Panc1 (cell line): ENCODE measurements around the gene MRPL22. TPM values are rescaled to one million over a fixed set of nuclear protein-coding genes. Genes with fewer than 3 reads are reported as not detected.

Source experiments
- ATAC-seq: fragments of 200-7000 bp; cut with Tn5 transposase; 2 replicates; pipeline ENCODE4 v1.9.1; 2020; ENCODE audit warnings: mild to moderate bottlenecking, moderate library complexity
- BruUV-seq: library from RNA; stranded (reverse); fragments of 400-500 nt; replicated peaks from 2 replicates; lab custom pipeline; 2021; lab: Mats Ljungman, UMichigan
- CTCF ChIA-PET: fragments of 300-600 bp; sonication (Branson Sonifier 250); formaldehyde crosslinking; loops from one replicate; lab custom pipeline; 2022; ENCODE audit warnings: antibody characterized with exemption; lab: Charles Lee
- POLR2A ChIA-PET: fragments of 300-600 bp; sonication (Branson Sonifier 250); formaldehyde crosslinking; loops from one replicate; lab custom pipeline; 2022; ENCODE audit warnings: antibody characterized with exemption; lab: Charles Lee
- DNase-seq: peaks from one replicate; pipeline ENCODE4 v3.0.0-alpha.2; 2010; ENCODE audit warnings: low read depth, low spot score
- H3K27ac ChIP-seq: 2 replicates; pipeline ENCODE4 v1.5.1; 2011; ENCODE audit warnings: mild to moderate bottlenecking, low read length, inconsistent platforms
- H3K27me3 ChIP-seq: fragments of 200-500 bp; sonication (Bioruptor generic); 2 replicates; pipeline ENCODE4 v1.6.0; 2014; ENCODE audit warnings: low read length, inconsistent platforms; ENCODE audit not compliant: control insufficient read depth, insufficient read depth
- H3K36me3 ChIP-seq: fragments of 200-500 bp; sonication (Bioruptor generic); 2 replicates; pipeline ENCODE4 v1.5.1; 2014; ENCODE audit warnings: inconsistent platforms, mild to moderate bottlenecking, low read length, moderate library complexity; ENCODE audit not compliant: control insufficient read depth, insufficient read depth
- H3K4me1 ChIP-seq: 2 replicates; pipeline ENCODE4 v1.5.1; 2011; ENCODE audit warnings: inconsistent platforms, mild to moderate bottlenecking, low read length, moderate library complexity; ENCODE audit not compliant: control insufficient read depth, insufficient read depth
- H3K4me3 ChIP-seq, 2 experiments: 2 replicates each; pipeline ENCODE4 v1.5.1; 2011 to 2012; ENCODE audit warnings: low read depth in 2 of 2, low read length in 2 of 2, mild to moderate bottlenecking in 2 of 2, inconsistent platforms in 1 of 2, moderate library complexity in 1 of 2
- H3K9me3 ChIP-seq: fragments of 200-500 bp; sonication (Bioruptor generic); 2 replicates; pipeline ENCODE4 v1.5.1; 2014; ENCODE audit warnings: low read depth, mild to moderate bottlenecking, inconsistent platforms, low read length, moderate library complexity; ENCODE audit not compliant: control insufficient read depth, insufficient read depth
- POLR2AphosphoS5 ChIP-seq: IDR thresholded peaks from 2 replicates; pipeline ENCODE4 v1.6.1; 2012; ENCODE audit warnings: mild to moderate bottlenecking, low read depth, low read length, moderate library complexity
- SIN3A ChIP-seq: IDR thresholded peaks from 2 replicates; pipeline ENCODE4 v1.6.1; 2012; ENCODE audit warnings: low read depth, mild to moderate bottlenecking, low read length, moderate library complexity, borderline replicate concordance; ENCODE audit not compliant: insufficient read depth
- TCF7L2 ChIP-seq: IDR thresholded peaks from 2 replicates; pipeline ENCODE4 v1.6.1; 2011; ENCODE audit warnings: mild to moderate bottlenecking, low read depth, low read length, inconsistent platforms
- in situ Hi-C: cut with HindIII; loops from 2 replicates; pipeline ENCODE4 v1.10.0; 2016; ENCODE audit warnings: low sequenced_read_pairs, low pct_unique_long_range_greater_than_20kb
- intact Hi-C: fragments of 100-400 bp; cut with micrococcal nuclease; formaldehyde crosslinking; loops from one replicate; pipeline ENCODE4 v1.10.0; 2022; ENCODE audit not compliant: unreplicated experiment
- total RNA-seq: library from RNA; stranded (reverse); gene quantifications from one replicate; pipeline ENCODE4 v1.2.1, GENCODE V29; 2021; ENCODE audit not compliant: unreplicated experiment
- TF ChIP-seq, protein P1 (sequence below): fragments of 450-650 bp; IDR thresholded peaks from 2 replicates; pipeline ENCODE4 v1.5.1; 2017; ENCODE audit warnings: mild to moderate bottlenecking
- TF ChIP-seq, protein P2 (sequence below), 2 experiments: IDR thresholded peaks; 2 replicates each; pipeline ENCODE4 v1.6.1; 2011 to 2012; ENCODE audit warnings: low read depth in 2 of 2, control low read depth in 1 of 2, low read length in 1 of 2, mild to moderate bottlenecking in 1 of 2, moderate library complexity in 1 of 2; ENCODE audit not compliant: insufficient read depth in 1 of 2

Gene MRPL22
- total RNA-seq, 1 experiment from 2014 or later = 61.5 TPM

DNA sequence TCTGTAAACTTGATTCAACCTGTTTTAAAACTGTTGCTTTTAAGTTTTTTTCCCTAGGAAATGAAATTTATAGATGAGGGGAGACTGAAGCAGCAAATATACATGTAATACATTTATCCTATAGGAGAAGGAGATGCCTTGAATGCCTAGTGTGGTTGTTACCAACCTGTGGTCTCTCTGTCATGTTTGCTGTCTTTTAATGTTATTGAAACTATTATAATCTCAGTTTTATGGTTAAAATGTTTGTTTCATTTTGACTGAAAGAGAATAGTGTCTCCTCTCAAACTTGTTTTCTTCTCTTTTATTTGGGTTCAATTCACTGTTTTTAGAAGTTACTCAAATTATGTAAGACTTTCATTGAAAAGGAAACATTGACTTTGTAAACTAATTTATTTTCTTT is 15.8 kb downstream of the MRPL22 start:
- DNase-seq = no peak
- POLR2A ChIA-PET = no interaction called here
- Histone ChIP-seq H3K9me3 (no peaks in the 10 kb centered on the region), H3K4me3 (no peak overlapping the region), H3K4me1 (no peaks in the 10 kb centered on the region), H3K36me3 (peaks cover 10% of the 10 kb centered on the region), H3K27me3 (no peaks in the 10 kb centered on the region), H3K27ac (no peak overlapping the region)
- ATAC-seq = no peak
- TF ChIP-seq SIN3A (no peak), TCF7L2 (no peak), POLR2AphosphoS5 (no peak)
- TF ChIP-seq, protein P1, sequence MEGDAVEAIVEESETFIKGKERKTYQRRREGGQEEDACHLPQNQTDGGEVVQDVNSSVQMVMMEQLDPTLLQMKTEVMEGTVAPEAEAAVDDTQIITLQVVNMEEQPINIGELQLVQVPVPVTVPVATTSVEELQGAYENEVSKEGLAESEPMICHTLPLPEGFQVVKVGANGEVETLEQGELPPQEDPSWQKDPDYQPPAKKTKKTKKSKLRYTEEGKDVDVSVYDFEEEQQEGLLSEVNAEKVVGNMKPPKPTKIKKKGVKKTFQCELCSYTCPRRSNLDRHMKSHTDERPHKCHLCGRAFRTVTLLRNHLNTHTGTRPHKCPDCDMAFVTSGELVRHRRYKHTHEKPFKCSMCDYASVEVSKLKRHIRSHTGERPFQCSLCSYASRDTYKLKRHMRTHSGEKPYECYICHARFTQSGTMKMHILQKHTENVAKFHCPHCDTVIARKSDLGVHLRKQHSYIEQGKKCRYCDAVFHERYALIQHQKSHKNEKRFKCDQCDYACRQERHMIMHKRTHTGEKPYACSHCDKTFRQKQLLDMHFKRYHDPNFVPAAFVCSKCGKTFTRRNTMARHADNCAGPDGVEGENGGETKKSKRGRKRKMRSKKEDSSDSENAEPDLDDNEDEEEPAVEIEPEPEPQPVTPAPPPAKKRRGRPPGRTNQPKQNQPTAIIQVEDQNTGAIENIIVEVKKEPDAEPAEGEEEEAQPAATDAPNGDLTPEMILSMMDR = no peak
- TF ChIP-seq, protein P2, sequence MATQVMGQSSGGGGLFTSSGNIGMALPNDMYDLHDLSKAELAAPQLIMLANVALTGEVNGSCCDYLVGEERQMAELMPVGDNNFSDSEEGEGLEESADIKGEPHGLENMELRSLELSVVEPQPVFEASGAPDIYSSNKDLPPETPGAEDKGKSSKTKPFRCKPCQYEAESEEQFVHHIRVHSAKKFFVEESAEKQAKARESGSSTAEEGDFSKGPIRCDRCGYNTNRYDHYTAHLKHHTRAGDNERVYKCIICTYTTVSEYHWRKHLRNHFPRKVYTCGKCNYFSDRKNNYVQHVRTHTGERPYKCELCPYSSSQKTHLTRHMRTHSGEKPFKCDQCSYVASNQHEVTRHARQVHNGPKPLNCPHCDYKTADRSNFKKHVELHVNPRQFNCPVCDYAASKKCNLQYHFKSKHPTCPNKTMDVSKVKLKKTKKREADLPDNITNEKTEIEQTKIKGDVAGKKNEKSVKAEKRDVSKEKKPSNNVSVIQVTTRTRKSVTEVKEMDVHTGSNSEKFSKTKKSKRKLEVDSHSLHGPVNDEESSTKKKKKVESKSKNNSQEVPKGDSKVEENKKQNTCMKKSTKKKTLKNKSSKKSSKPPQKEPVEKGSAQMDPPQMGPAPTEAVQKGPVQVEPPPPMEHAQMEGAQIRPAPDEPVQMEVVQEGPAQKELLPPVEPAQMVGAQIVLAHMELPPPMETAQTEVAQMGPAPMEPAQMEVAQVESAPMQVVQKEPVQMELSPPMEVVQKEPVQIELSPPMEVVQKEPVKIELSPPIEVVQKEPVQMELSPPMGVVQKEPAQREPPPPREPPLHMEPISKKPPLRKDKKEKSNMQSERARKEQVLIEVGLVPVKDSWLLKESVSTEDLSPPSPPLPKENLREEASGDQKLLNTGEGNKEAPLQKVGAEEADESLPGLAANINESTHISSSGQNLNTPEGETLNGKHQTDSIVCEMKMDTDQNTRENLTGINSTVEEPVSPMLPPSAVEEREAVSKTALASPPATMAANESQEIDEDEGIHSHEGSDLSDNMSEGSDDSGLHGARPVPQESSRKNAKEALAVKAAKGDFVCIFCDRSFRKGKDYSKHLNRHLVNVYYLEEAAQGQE (IDR thresholded peaks at IDR 0.05; ENCODE audit: insufficient read depth in 1 of 2, low read depth in 2 of 2, low read length in 1 of 2) = no peak
- CTCF ChIA-PET = no interaction called here
- in situ Hi-C loops (no loop called here), intact Hi-C loops (no loop called here)
- BruUV-seq = no TSS peak

GRCh38 chr5:154962494-154962893 is 21.6 kb downstream of the MRPL22 start:
- Histone ChIP-seq H3K36me3 (no peaks in the 10 kb centered on the region), H3K4me1 (no peaks in the 10 kb centered on the region), H3K4me3 (no peak overlapping the region), H3K27ac (no peak overlapping the region), H3K9me3 (no peaks in the 10 kb centered on the region), H3K27me3 (no peaks in the 10 kb centered on the region)
- ChIA-PET CTCF (no interaction called here), POLR2A (no interaction called here)
- no peak for ATAC-seq
- in situ Hi-C loops (no loop called here), intact Hi-C loops (no loop called here)
- no peak for DNase-seq
- no TSS peak for BruUV-seq
- TF ChIP-seq SIN3A (no peak), TCF7L2 (no peak), POLR2AphosphoS5 (no peak)
- TF ChIP-seq, protein P2 (IDR thresholded peaks at IDR 0.05; ENCODE audit: insufficient read depth in 1 of 2, low read depth in 2 of 2, low read length in 1 of 2) = no peak
- TF ChIP-seq, protein P1 = no peak
